Activated CD8-positive, alpha-beta T cell treated with anti-CD3 and anti-CD28 coated beads for 36 hours (primary cell): ENCODE data around the gene MOCS3. TPM values are rescaled to one million over a fixed set of nuclear protein-coding genes. Genes with fewer than 3 reads are reported as not detected.
"Not testable (repeated sequence)": the region's sequence is repeated elsewhere in the genome, so short reads cannot be mapped to it uniquely, and the experiment has no call there.

ENCODE experiments used
- ATAC-seq: fragments of 200-7000 bp; cut with Tn5 transposase; one replicate; pipeline ENCODE4 v1.10.0; 2021; ENCODE audit warnings: mild to moderate bottlenecking, moderate library complexity
- CTCF ChIA-PET: fragments of 350-600 bp; sonication (Branson Sonifier 250); formaldehyde crosslinking; loops from one replicate; lab custom pipeline; 2021; ENCODE audit warnings: antibody characterized with exemption; lab: Charles Lee
- POLR2A ChIA-PET: fragments of 350-600 bp; sonication (Branson Sonifier 250); formaldehyde crosslinking; loops from one replicate; lab custom pipeline; 2021; ENCODE audit warnings: antibody characterized with exemption; lab: Charles Lee
- DNase-seq: peaks from one replicate; pipeline ENCODE4 v3.0.0-alpha.2; 2020
- H3K27ac Mint-ChIP-seq: one replicate; pipeline ENCODE4 v1.8.0; 2021; ENCODE audit warnings: mild to moderate bottlenecking, mixed read lengths
- H3K27me3 Mint-ChIP-seq: one replicate; pipeline ENCODE4 v1.8.0; 2021; ENCODE audit warnings: mixed read lengths
- H3K36me3 Mint-ChIP-seq: one replicate; pipeline ENCODE4 v1.8.0; 2021; ENCODE audit warnings: low read depth, mixed read lengths
- H3K4me1 Mint-ChIP-seq: one replicate; pipeline ENCODE4 v1.8.0; 2021; ENCODE audit warnings: low read depth, mixed read lengths
- H3K4me3 Mint-ChIP-seq: one replicate; pipeline ENCODE4 v1.8.0; 2021; ENCODE audit warnings: mild to moderate bottlenecking, moderate library complexity, mixed read lengths
- H3K9me3 Mint-ChIP-seq: one replicate; pipeline ENCODE4 v1.8.0; 2021; ENCODE audit warnings: mixed read lengths
- CTCF ChIP-seq: fragments of 200-600 bp; IDR thresholded peaks from one replicate; pipeline ENCODE4 v1.8.0; 2022; ENCODE audit warnings: antibody characterized with exemption, mild to moderate bottlenecking
- intact Hi-C: fragments of 100-400 bp; cut with micrococcal nuclease; formaldehyde crosslinking; loops from one replicate; pipeline ENCODE4 v1.10.0; 2022
- total RNA-seq, 2 experiments: library from RNA; stranded (reverse); gene quantifications; one replicate each; pipeline ENCODE4 v1.2.3, GENCODE V29; 2021

MOCS3 gene
- total RNA-seq, 2 experiments from 2014 or later: 4.6 TPM

- Mint-ChIP-seq H3K9me3 (no peaks in the 10 kb centered on the region), H3K4me1 (peaks cover 12% of the 10 kb centered on the region), H3K36me3 (no peaks in the 10 kb centered on the region), H3K4me3 (no peak overlapping the region), H3K27ac (no peak overlapping the region), H3K27me3 (peaks cover 21% of the 10 kb centered on the region)
- no peak for TF ChIP-seq CTCF
- CTCF ChIA-PET: interaction anchor here (1.6 to 4.1 kb wide), 2 partner anchors 12 to 331 kb away, joined by 3 to 17 read pairs; no protein-coding TSS in a partner anchor
- DNase-seq (no peak), ATAC-seq (no peak)
- POLR2A ChIA-PET: interaction anchor here (0.6 kb wide), 1 partner anchor 76 kb away, joined by 3 read pairs; no protein-coding TSS in a partner anchor
- intact Hi-C loops: no loop called here
Observed at GRCh38 chr20:50975701-50976330, 17.2 kb downstream of the MOCS3 start.

- no peak overlapping the region for H3K27ac Mint-ChIP-seq
- POLR2A ChIA-PET: no interaction called here
- H3K36me3 Mint-ChIP-seq: no peaks in the 10 kb centered on the region
- peaks cover 18% of the 10 kb centered on the region for H3K4me1 Mint-ChIP-seq
- no peak for TF ChIP-seq CTCF
- CTCF ChIA-PET: interaction anchor here (1.0 to 1.6 kb wide), 3 partner anchors 183 to 330 kb away, joined by 3 read pairs; no protein-coding TSS in a partner anchor
- intact Hi-C loops: no loop called here
- no peaks in the 10 kb centered on the region for H3K9me3 Mint-ChIP-seq
- H3K4me3 Mint-ChIP-seq: no peak overlapping the region
- DNase-seq: no peak
- no peak for ATAC-seq
- peaks cover 19% of the 10 kb centered on the region for H3K27me3 Mint-ChIP-seq
Observed at GRCh38 chr20:50977066-50978021, 18.7 kb downstream of the MOCS3 start.

GRCh38 chr20:50978533-50978932, 19.9 kb downstream of the MOCS3 start:
- CTCF ChIA-PET: interaction anchor here (1.0 to 1.3 kb wide), 3 partner anchors 9 to 328 kb away, joined by 3 to 4 read pairs (median 3); no protein-coding TSS in a partner anchor

GRCh38 chr20:50980071-50980681, 21.6 kb downstream of the MOCS3 start:
- Mint-ChIP-seq H3K27me3 (peaks cover 32% of the 10 kb centered on the region), H3K4me1 (peaks cover 18% of the 10 kb centered on the region), H3K36me3 (no peaks in the 10 kb centered on the region), H3K27ac (peak overlapping the region; percentile 87), H3K9me3 (no peaks in the 10 kb centered on the region), H3K4me3 (no peak overlapping the region)
- intact Hi-C loops: loop anchor here (10.0 kb wide), 1 partner anchor 645 kb away; no protein-coding TSS in a partner anchor
- ChIA-PET POLR2A (no interaction called here), CTCF (interaction anchor here (1.2 to 6.4 kb wide), 10 partner anchors 8 to 327 kb away, joined by 4 to 56 read pairs (median 16); partner anchors contain the start of gene BCAS4)
- TF ChIP-seq CTCF: no peak
- peak; percentile 71 for DNase-seq
- peak; percentile 82 for ATAC-seq

More at GRCh38 chr20:50978533-50978932, 19.9 kb downstream of the MOCS3 start:
- POLR2A ChIA-PET, ATAC-seq, H3K36me3 Mint-ChIP-seq, H3K9me3 Mint-ChIP-seq, intact Hi-C loops, H3K27ac Mint-ChIP-seq, H3K4me3 Mint-ChIP-seq, DNase-seq: not testable (repeated sequence)
- Mint-ChIP-seq H3K27me3 (peaks cover 28% of the 10 kb centered on the region), H3K4me1 (peaks cover 18% of the 10 kb centered on the region)
